HG03575 (cell line): ENCODE results near the gene PSG3.
"Not testable (repeated sequence)": the region's sequence is repeated elsewhere in the genome, so short reads cannot be mapped to it uniquely, and the experiment has no call there.

Source experiments
- ATAC-seq: cut with Tn5 transposase; IDR thresholded peaks from one replicate; pipeline ENCODE4 v1.9.1; 2021; ENCODE audit not compliant: unreplicated experiment, insufficient number of reproducible peaks, low FRiP score; ENCODE audit errors: extremely low read depth

The PSG3 gene

GRCh38 chr19:42710986-42711385 is 29.3 kb downstream of the PSG3 start:
- not testable (repeated sequence) for ATAC-seq

DNA sequence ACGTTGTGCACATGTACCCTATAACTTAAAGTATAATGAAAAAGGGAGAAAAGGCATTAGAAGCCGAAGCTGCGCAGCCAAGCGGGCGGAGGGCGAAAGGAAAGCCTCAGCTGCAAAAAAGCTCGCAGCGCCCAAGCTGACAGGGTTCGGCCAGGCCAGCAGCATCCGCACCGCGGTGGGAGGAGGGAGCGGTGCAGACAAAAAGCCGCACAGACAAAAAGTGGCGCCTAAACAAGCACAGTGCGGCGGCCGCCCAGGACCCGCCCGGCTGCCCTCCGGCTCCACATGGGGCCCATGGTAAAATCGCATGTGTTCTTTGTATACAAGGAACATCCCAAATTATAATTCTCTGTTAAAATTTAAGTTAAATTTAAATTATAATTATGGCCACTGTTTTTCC is 42.4 kb downstream of the PSG3 start:
- ATAC-seq = no peak

DNA sequence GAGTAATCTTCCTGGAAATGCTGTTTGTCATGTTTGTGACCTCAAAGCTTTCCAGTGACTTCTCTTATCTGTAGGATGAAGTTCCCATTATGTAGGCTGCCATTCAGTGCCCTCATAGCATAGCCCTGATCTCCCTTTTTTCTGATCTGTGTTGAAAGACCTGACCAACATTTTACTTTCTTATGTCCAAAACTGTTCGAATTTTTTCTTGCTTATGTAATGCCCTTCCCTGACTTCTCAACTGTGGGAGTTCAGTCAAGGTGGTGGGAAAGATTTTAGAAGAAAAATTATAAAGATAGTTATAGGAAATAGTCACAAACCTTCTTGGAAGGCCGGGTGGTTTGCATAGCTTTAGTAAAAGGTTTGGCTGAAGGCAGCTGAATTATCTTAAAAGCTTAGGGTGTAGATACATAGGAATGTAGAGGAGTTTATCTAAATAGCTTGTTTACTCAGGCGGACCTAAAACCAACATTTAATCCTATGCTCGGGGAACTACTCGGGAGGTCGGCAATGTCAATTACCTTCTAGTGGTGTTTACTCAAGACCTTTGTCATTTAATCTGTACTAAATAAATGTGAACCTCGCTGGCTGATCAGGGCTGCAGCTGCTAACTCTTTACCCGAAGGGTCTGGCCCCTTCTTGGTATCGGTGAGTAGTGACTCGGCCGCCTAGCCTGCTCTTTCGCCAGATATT is 44.3 kb downstream of the PSG3 start:
- no peak for ATAC-seq

GRCh38 chr19:42693760-42694350 is 46.4 kb downstream of the PSG3 start:
- ATAC-seq = no peak

DNA sequence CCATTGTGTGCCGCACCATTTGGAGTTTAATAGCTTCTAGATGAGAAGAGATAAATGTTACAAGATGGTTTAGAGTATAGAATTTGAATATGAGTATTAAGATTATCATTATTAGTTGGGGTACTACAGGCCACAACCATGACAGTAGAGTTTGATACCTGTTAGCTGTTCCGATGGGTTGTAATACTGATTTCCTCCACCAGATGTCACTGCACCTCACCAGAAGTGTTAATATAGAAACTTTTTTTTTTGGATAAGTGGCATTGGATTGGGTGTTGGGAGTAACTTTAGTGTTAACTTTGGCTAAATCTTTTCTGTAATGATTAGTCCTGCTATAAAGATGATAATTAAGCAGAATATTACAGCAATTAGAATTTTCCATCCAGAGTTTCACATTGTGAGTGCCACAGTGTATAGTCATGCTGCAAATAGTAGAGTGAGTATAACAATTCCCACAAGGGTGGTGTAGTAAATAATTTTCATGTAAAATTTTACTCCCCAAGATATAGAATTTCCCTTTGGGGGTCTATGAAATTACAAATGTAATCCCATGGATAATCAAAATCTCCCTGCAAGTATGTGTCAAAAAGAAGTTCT is 56.3 kb downstream of the PSG3 start:
- no peak for ATAC-seq

DNA sequence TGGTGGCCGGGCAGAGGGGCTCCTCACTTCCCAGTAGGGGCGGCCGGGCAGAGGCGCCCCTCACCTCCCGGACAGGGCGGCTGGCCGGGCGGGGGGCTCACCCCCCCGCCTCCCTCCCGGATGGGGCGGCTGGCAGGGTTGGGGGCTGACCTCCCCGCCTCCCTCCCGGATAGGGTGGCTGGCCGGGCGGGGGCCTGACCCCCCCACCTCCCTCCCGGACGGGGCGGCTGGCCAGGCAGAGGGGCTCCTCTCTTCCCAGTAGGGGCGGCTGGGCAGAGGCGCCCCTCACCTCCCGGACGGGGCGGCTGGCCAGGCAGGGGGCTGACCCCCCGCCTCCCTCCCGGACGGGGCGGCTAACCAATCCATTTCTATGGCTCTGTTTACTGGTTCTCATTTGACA is 64.0 kb downstream of the PSG3 start:
- not testable (repeated sequence) for ATAC-seq

DNA sequence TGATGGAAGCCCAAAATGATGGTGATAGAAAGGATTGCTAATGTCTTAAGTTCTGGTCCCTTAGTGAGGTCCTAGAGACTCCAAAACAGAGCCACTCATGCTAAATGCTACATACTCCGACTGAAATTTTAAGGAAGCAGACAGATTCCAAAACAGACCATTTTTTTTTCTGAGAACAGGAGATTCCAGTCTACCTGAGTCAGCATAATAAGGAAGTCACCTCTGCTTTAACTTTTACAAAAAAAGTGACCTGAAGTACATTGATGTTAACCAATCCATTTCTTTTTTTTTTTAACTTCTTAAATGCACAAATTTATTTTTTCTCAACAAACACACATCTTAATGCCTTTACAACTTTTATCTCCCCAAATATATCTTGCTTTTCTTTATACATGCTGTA is 65.7 kb downstream of the PSG3 start:
- not testable (repeated sequence) for ATAC-seq
